Ovary (tissue), 9 donors: ENCODE measurements around the gene KCNK1. TPM values are rescaled to one million over a fixed set of nuclear protein-coding genes. Genes with fewer than 3 reads are reported as not detected.
"Not testable (repeated sequence)": the region's sequence is repeated elsewhere in the genome, so short reads cannot be mapped to it uniquely, and the experiment has no call there.

Experiments
- DNase-seq, 5 donors: peaks; one replicate each; pipeline ENCODE4 v3.0.0-alpha.2; 2019 to 2020
- H3K27ac ChIP-seq, 2 donors: fragments of 200-600 bp; one replicate each; pipeline versions ENCODE4 v1.5.1 to v1.8.0; 2019 to 2022
- H3K27me3 ChIP-seq: fragments of 200-600 bp; one replicate; pipeline ENCODE4 v1.8.0; 2022
- H3K36me3 ChIP-seq: fragments of 200-600 bp; sonication (generic); one replicate; pipeline ENCODE4 v1.5.1; 2019
- H3K4me1 ChIP-seq: one replicate; pipeline ENCODE4 v1.8.1; 2013; ENCODE audit warnings: mild to moderate bottlenecking, moderate library complexity; ENCODE audit not compliant: insufficient read depth
- H3K4me3 ChIP-seq: fragments of 200-600 bp; sonication (generic); one replicate; pipeline ENCODE4 v1.5.1; 2017
- H3K9me3 ChIP-seq, 2 donors: fragments of 200-600 bp in 1 of 2; sonication (generic) in 1 of 2; one replicate each; pipeline versions ENCODE4 v1.5.1 to v1.8.1; 2013 to 2019; ENCODE audit warnings: mild to moderate bottlenecking in 1 of 2, moderate library complexity in 1 of 2
- CTCF ChIP-seq, 3 donors: fragments of 450-650 bp in 2 of 3; fragments of 200-600 bp in 1 of 3; IDR thresholded peaks; one replicate each; pipeline versions ENCODE4 v1.5.1 to v1.8.0; 2016 to 2022; ENCODE audit warnings: antibody characterized with exemption in 3 of 3, mild to moderate bottlenecking in 1 of 3
- EP300 ChIP-seq: sonication (generic); formaldehyde crosslinking; IDR thresholded peaks from one replicate; pipeline ENCODE4 v1.6.1; 2017; ENCODE audit warnings: antibody characterized with exemption
- POLR2A ChIP-seq: fragments of 450-650 bp; IDR thresholded peaks from one replicate; pipeline ENCODE4 v1.6.1; 2017; ENCODE audit warnings: antibody characterized with exemption, mild to moderate bottlenecking, moderate library complexity
- WGBS, 3 donors: extraction: QIAGEN DNeasy Blood & Tissue Kit in 1 of 3; methylation state at CpG; one replicate each; pipeline versions ENCODE4 v1.1.5 to v1.1.7; 2013 to 2017; 5-methylcytosine and 5-hydroxymethylcytosine counted together
- intact Hi-C, 4 donors: fragments of 100-400 bp; cut with DNase I; formaldehyde crosslinking; loops; one replicate each; pipeline versions ENCODE4 v1.11.0 to v1.15.1; 2022 to 2023
- polyA plus RNA-seq, 2 donors: library from polyadenylated mRNA; stranded (reverse); fragments of 200-250 nt in 1 of 2; fragments of 350-450 nt in 1 of 2; fragmentation: Illumina TruSeq in 1 of 2; extraction: RNeasy Lipid Tissue Mini Kit (QIAGEN cat#74804) in 1 of 2; gene quantifications; one replicate each; pipeline ENCODE4 v1.2.3, GENCODE V29; 2013 to 2014
- total RNA-seq, 7 donors: library from RNA; depleted of rRNA in 2 of 7; stranded (reverse); fragments of >200 nt in 2 of 7; fragmentation: NEBNext Ultra II Directional in 3 of 7; extraction: Animal tissue kit (Norgen Biotek cat#: 25700) in 3 of 7; gene quantifications; one replicate each; pipeline versions ENCODE4 v1.1.0 to v1.2.4, GENCODE V29; 2016 to 2023
- donor health status: DM: no; HTN: no; CAD: no; lungs with moderate emphysema.
- donor health status: DM: no; HTN: no; CAD: no.
- donor health status: Bipolar disorder and iron deficiency.
- donor health status: DM: yes; HTN: yes; CAD: no.
- donor health status: DM: no; HTN: no; CAD: no.
- donor health status: DM: yes; HTN: yes; CAD: no.

Gene KCNK1
- total and polyA plus RNA-seq, 9 donors = 3.1 to 24.8 (median 4.9) TPM

DNA sequence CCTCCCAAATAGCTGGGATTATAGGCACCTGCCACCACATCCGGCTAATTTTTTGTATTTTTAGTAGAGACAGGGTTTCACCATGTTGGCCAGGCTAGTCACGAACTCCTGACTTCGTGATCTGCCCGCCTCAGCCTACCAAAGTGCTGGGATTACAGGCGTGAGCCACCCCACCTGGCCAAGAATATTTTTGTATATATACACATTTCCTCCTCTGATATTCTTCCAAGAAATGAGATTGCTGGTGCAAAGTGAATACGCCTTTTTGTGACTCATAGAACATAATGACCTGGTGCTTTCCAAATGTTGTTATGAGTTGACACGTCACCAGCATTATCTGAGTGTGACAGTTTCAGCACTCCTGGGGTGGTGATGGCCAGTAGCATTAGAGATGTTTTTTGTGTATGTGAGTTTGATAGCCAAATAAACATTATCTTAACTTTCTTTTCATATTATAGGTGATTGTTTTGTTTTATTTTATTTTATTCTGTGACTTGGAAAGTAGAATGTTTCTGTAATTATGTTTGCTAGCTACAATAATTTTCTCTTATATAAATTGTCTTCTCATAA is 54.9 kb downstream of the KCNK1 start:
- no peaks in the 10 kb centered on the region for H3K9me3 ChIP-seq
- WGBS, 3 donors = 37 to 56% (median 47%) methylated on average over 7 of the region's 7 CpGs
- no peak overlapping the region for H3K4me3 ChIP-seq
- no peaks in the 10 kb centered on the region for H3K4me1 ChIP-seq
- intact Hi-C loops = no loop called here
- no peaks in the 10 kb centered on the region for H3K36me3 ChIP-seq
- no peaks in the 10 kb centered on the region for H3K27me3 ChIP-seq
- DNase-seq = no peak
- TF ChIP-seq POLR2A (no peak), CTCF (IDR thresholded peaks at IDR 0.05) (no peak), EP300 (no peak)
- H3K27ac ChIP-seq = no peak overlapping the region

DNA sequence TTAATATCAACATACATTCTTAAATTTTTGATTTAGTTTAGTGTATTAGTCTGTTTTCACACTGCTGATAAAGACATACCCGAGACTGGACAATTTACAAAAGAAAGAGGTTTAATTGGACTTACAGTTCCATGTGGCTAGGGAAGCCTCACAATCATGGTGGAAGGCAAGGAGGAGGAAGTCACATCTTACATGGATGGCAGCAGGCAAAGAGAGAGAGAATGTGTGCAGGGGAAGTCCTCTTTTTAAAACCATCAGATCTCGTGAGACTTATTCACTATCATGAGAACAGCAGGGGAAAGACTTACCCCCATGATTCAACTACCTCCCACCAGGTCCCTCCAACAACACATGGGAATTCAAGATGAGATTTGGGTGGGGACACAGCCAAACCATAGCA is 56.5 kb downstream of the KCNK1 start:
- not testable (repeated sequence) for H3K27ac ChIP-seq, H3K4me3 ChIP-seq
- WGBS, 3 donors = 78 to 88% (median 83%) methylated on average over 2 of the region's 2 CpGs

DNA sequence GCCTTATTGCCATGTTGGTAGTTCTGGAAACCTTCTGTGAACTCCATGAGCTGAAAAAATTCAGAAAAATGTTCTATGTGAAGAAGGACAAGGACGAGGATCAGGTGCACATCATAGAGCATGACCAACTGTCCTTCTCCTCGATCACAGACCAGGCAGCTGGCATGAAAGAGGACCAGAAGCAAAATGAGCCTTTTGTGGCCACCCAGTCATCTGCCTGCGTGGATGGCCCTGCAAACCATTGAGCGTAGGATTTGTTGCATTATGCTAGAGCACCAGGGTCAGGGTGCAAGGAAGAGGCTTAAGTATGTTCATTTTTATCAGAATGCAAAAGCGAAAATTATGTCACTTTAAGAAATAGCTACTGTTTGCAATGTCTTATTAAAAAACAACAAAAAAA is 57.4 kb downstream of the KCNK1 start:
- intact Hi-C loops = no loop called here
- no peak for DNase-seq
- no peaks in the 10 kb centered on the region for H3K4me1 ChIP-seq
- no peak overlapping the region for H3K27ac ChIP-seq
- WGBS, 3 donors = 94 to 98% (median 94%) methylated on average over 5 of the region's 5 CpGs
- TF ChIP-seq EP300 (no peak), CTCF (IDR thresholded peaks at IDR 0.05) (no peak), POLR2A (no peak)
- H3K4me3 ChIP-seq = no peak overlapping the region
- H3K36me3 ChIP-seq = no peaks in the 10 kb centered on the region
- H3K9me3 ChIP-seq = no peaks in the 10 kb centered on the region
- H3K27me3 ChIP-seq = no peaks in the 10 kb centered on the region

More for the DNA sequence above, 56.5 kb downstream of the KCNK1 start:
- H3K4me1 ChIP-seq, intact Hi-C loops, DNase-seq, H3K36me3 ChIP-seq, H3K9me3 ChIP-seq, H3K27me3 ChIP-seq: not testable (repeated sequence)

DNA sequence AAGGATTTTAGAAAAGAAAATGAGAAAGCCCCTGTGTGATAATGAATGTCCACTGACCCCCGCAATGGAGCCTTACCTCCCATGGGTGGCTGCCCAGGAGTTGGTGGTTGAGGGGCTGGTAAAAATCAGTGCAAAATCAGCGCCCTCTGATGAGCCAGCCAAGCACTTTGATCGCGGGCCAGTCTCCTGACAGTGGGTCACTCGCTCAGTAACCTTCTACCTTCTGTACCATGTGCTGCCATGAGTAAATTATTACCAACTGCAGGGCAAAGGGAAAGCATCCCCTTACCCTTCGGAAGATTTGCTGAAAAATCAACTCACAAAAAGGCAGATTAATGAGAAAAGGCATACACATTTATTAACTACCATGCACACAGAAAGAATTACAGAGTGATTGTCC is 58.8 kb downstream of the KCNK1 start:
- WGBS, 3 donors = 95 to 96% (median 96%) methylated on average over 6 of the region's 6 CpGs
- Histone ChIP-seq H3K27ac (no peak overlapping the region), H3K4me3 (no peak overlapping the region), H3K36me3 (no peaks in the 10 kb centered on the region), H3K27me3 (no peaks in the 10 kb centered on the region), H3K4me1 (no peaks in the 10 kb centered on the region), H3K9me3 (no peaks in the 10 kb centered on the region)
- DNase-seq = no peak
- intact Hi-C loops = no loop called here
- no peak for TF ChIP-seq EP300
- TF ChIP-seq POLR2A = no peak
- no peak for TF ChIP-seq CTCF (IDR thresholded peaks at IDR 0.05)

GRCh38 chr1:233673261-233673946 is 59.5 kb downstream of the KCNK1 start:
- WGBS, 3 donors = 51 to 75% (median 72%) methylated on average over 8 of the region's 8 CpGs
- no peak for DNase-seq
- H3K27ac ChIP-seq = no peak overlapping the region
- no peaks in the 10 kb centered on the region for H3K4me1 ChIP-seq
- TF ChIP-seq EP300 (no peak), POLR2A (no peak), CTCF (IDR thresholded peaks at IDR 0.05) (no peak)
- no peaks in the 10 kb centered on the region for H3K36me3 ChIP-seq
- H3K4me3 ChIP-seq = no peak overlapping the region
- intact Hi-C loops = no loop called here
- H3K27me3 ChIP-seq = no peaks in the 10 kb centered on the region
- H3K9me3 ChIP-seq = no peaks in the 10 kb centered on the region
